Transverse colon (tissue), 4 donors: ENCODE measurements around the gene OR52E2. TPM values are rescaled to one million over a fixed set of nuclear protein-coding genes. Genes with fewer than 3 reads are reported as not detected.

Experiments
- DNase-seq: peaks from one replicate; pipeline ENCODE4 v3.0.0-alpha.2; 2019
- H3K27ac ChIP-seq, 4 donors: fragments of 200-600 bp; sonication (generic); 2 replicates each; pipeline ENCODE4 v1.5.1; 2016 to 2018; ENCODE audit warnings: inconsistent platforms in 4 of 4
- H3K27me3 ChIP-seq: fragments of 200-600 bp; sonication (generic); 2 replicates; pipeline ENCODE4 v1.5.1; 2017; ENCODE audit warnings: inconsistent platforms
- H3K36me3 ChIP-seq, 4 donors: fragments of 200-600 bp; sonication (generic); 2 replicates each; pipeline ENCODE4 v1.5.1; 2017 to 2019; ENCODE audit warnings: inconsistent platforms in 4 of 4
- H3K4me1 ChIP-seq, 4 donors: fragments of 200-600 bp; sonication (generic); 2 replicates each; pipeline ENCODE4 v1.5.1; 2017 to 2020; ENCODE audit warnings: inconsistent platforms in 4 of 4
- H3K4me3 ChIP-seq, 4 donors: fragments of 200-600 bp; sonication (generic); 1 replicate in 1 of 4; 2 replicates in 3 of 4; pipeline versions ENCODE4 v1.5.1 to v1.6.1; 2017 to 2019; ENCODE audit warnings: inconsistent platforms in 4 of 4
- H3K9me3 ChIP-seq, 2 donors: fragments of 200-600 bp; sonication (generic); 2 replicates each; pipeline ENCODE4 v1.5.1; 2017 to 2019; ENCODE audit warnings: inconsistent platforms in 2 of 2
- EP300 ChIP-seq: sonication (generic); formaldehyde crosslinking; IDR thresholded peaks from one replicate; pipeline ENCODE4 v1.6.1; 2017; ENCODE audit warnings: antibody characterized with exemption, low read depth
- POLR2A ChIP-seq: fragments of 450-650 bp; IDR thresholded peaks from one replicate; pipeline ENCODE4 v1.6.1; 2016; ENCODE audit warnings: antibody characterized with exemption, mild to moderate bottlenecking, moderate library complexity
- POLR2AphosphoS5 ChIP-seq, 3 donors: sonication (generic); formaldehyde crosslinking; IDR thresholded peaks; one replicate each; pipeline ENCODE4 v1.6.1; 2016; ENCODE audit warnings: antibody characterized with exemption in 3 of 3
- WGBS, 2 donors: methylation state at CpG; one replicate each; pipeline ENCODE4 v1.1.5; 2018; ENCODE audit warnings: low coverage in 1 of 2; 5-methylcytosine and 5-hydroxymethylcytosine counted together
- in situ Hi-C, 4 donors: fragments of 200-750 bp; cut with MboI; loops; one replicate each; pipeline versions ENCODE4 v1.15.0 to v1.15.1; 2017; ENCODE audit warnings: low sequenced_read_pairs in 3 of 4, low pct_ligation_motif_present in 1 of 4, low pct_unique_long_range_greater_than_20kb in 1 of 4
- intact Hi-C: fragments of 100-400 bp; cut with DNase I; formaldehyde crosslinking; loops from one replicate; pipeline ENCODE4 v1.15.1; 2023; ENCODE audit warnings: low total_unique reads
- total RNA-seq, 4 donors: library from RNA; depleted of rRNA; stranded (reverse); fragments of >200 nt; gene quantifications; one replicate each; pipeline ENCODE4 v1.1.0, GENCODE V29; 2016
- TF ChIP-seq, protein P1 (sequence below), 5 experiments: fragments of 200-600 bp in 3 of 5; fragments of 450-650 bp in 2 of 5; sonication (generic) in 3 of 5; IDR thresholded peaks; 1 replicate in 2 of 5; 2 replicates in 3 of 5; pipeline ENCODE4 v1.5.1; 2016 to 2017; ENCODE audit warnings: antibody characterized with exemption in 5 of 5, inconsistent platforms in 3 of 5, mild to moderate bottlenecking in 2 of 5, moderate library complexity in 1 of 5

Gene OR52E2
- total RNA-seq, 4 donors from 2014 or later: not detected

DNA sequence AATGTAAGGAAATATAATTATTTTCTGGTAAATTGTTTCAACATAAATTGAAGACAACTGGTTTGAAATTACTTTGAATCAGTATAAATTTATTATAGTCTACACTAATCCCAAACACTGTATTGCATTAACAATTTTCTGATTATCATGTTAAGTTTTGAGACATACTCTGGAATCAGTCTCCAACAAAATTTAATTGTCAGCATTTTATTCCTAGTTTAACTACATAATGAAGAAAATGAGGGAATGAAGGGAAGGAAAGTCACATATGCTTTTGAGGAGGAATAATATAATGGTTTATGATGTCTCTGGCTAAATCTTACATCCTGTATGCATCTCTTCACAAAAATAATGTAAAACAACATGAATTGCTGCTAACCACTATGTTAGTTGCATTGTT is 24.2 kb upstream of the OR52E2 start:
- H3K36me3 ChIP-seq: no peaks in the 10 kb centered on the region
- intact Hi-C loops (no loop called here), in situ Hi-C loops (no loop called here)
- no peak for TF ChIP-seq POLR2A
- TF ChIP-seq, protein P1, sequence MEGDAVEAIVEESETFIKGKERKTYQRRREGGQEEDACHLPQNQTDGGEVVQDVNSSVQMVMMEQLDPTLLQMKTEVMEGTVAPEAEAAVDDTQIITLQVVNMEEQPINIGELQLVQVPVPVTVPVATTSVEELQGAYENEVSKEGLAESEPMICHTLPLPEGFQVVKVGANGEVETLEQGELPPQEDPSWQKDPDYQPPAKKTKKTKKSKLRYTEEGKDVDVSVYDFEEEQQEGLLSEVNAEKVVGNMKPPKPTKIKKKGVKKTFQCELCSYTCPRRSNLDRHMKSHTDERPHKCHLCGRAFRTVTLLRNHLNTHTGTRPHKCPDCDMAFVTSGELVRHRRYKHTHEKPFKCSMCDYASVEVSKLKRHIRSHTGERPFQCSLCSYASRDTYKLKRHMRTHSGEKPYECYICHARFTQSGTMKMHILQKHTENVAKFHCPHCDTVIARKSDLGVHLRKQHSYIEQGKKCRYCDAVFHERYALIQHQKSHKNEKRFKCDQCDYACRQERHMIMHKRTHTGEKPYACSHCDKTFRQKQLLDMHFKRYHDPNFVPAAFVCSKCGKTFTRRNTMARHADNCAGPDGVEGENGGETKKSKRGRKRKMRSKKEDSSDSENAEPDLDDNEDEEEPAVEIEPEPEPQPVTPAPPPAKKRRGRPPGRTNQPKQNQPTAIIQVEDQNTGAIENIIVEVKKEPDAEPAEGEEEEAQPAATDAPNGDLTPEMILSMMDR (IDR thresholded peaks at IDR 0.05): no peak
- no peak for TF ChIP-seq EP300
- TF ChIP-seq POLR2AphosphoS5 (IDR thresholded peaks at IDR 0.05): no peak
- DNase-seq: no peak
- no peak overlapping the region for H3K27ac ChIP-seq
- no peaks in the 10 kb centered on the region for H3K9me3 ChIP-seq
- no peak overlapping the region for H3K4me3 ChIP-seq
- no peaks in the 10 kb centered on the region for H3K27me3 ChIP-seq
- H3K4me1 ChIP-seq: no peaks in the 10 kb centered on the region

DNA sequence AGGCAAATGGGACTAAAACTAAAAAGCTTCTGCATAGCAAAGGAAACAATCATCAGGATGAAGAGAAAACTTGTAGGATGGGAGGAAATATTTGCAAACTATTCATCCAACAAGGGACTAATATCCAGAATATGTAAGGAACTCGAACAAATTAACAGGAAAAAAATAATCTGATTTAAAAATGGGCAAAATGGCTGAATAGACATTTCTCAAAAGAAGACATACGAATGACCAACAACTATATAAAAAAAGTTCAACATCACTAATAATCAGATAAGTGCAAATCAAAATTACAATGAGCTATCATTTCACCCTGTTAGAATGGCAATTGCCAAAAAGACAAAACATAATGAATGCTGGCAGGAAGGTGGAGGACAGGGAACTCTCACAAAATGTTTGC is 22.0 kb upstream of the OR52E2 start:
- in situ Hi-C loops: no loop called here
- TF ChIP-seq EP300 (no peak), POLR2A (no peak), POLR2AphosphoS5 (IDR thresholded peaks at IDR 0.05) (no peak)
- TF ChIP-seq, protein P1 (IDR thresholded peaks at IDR 0.05): no peak
- H3K4me3 ChIP-seq: no peak overlapping the region
- intact Hi-C loops: no loop called here
- no peaks in the 10 kb centered on the region for H3K9me3 ChIP-seq
- 56 to 60% methylated on average over 2 of the region's 2 CpGs for WGBS, 2 donors
- no peak overlapping the region for H3K27ac ChIP-seq
- H3K27me3 ChIP-seq: no peaks in the 10 kb centered on the region
- no peak for DNase-seq
- no peaks in the 10 kb centered on the region for H3K36me3 ChIP-seq
- H3K4me1 ChIP-seq: no peaks in the 10 kb centered on the region

DNA sequence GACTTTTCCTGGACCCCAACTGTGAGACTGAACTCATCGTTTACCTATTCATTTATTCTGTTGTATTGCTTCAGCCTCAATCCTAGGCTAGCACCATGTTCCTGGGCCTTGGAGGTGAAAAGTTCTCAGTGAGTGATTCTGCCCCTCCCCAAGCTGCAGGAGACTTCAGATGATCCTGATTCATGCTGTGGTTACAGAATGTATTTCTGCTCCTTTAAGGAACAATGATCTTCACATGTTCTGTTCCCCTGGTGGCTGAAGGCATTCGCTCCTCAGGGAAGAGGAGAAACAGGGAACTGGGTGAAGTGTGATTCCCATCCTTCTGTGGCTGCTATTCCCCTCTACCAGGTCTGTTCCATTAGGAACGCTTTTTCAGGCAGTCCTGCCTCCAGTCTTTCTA is 12.4 kb upstream of the OR52E2 start:
- no peaks in the 10 kb centered on the region for H3K4me1 ChIP-seq
- in situ Hi-C loops: no loop called here
- H3K9me3 ChIP-seq: no peaks in the 10 kb centered on the region
- H3K27ac ChIP-seq: no peak overlapping the region
- WGBS, 2 donors: 63 to 64% methylated on average over 3 of the region's 3 CpGs
- TF ChIP-seq, protein P1 (IDR thresholded peaks at IDR 0.05): no peak
- DNase-seq: no peak
- H3K27me3 ChIP-seq: no peaks in the 10 kb centered on the region
- H3K36me3 ChIP-seq: no peaks in the 10 kb centered on the region
- H3K4me3 ChIP-seq: no peak overlapping the region
- intact Hi-C loops: no loop called here

DNA sequence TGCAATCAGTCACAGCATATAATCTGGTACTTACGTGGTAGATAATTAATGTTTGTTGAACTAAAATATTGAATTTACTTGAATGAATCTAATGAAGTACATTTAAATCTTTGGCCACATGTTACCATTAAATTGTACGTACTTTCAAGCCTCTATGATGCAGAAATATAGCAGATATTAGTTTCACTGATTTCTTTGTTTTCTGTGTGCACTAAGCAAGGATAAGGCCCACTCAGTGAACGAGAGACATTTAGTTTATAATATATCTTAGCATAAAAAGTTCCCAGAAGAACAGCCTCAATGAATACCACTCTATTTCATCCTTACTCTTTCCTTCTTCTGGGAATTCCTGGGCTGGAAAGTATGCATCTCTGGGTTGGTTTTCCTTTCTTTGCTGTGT is 9.8 kb upstream of the OR52E2 start, which contains the start of gene OR52E1:
OR52E1 (plus strand) TSS at position 301 of the 400 bp plus-strand sequence.
- Histone ChIP-seq H3K4me3 (no peak within 1 kb of the TSS), H3K27me3 (no peaks in the 10 kb centered on the region), H3K27ac (no peak within 1 kb of the TSS), H3K4me1 (no peaks in the 10 kb centered on the region), H3K36me3 (no peaks in the 10 kb centered on the region), H3K9me3 (no peaks in the 10 kb centered on the region)
- DNase-seq: no peak
- TF ChIP-seq POLR2A: no peak
- TF ChIP-seq, protein P1 (IDR thresholded peaks at IDR 0.05): no peak
- no peak for TF ChIP-seq EP300
- intact Hi-C loops: no loop called here
- in situ Hi-C loops: no loop called here
- WGBS, 2 donors: 55 to 63% methylated on average over 3 of the region's 3 CpGs
